ENCODE measurements around the gene CTNNA2.

DNA sequence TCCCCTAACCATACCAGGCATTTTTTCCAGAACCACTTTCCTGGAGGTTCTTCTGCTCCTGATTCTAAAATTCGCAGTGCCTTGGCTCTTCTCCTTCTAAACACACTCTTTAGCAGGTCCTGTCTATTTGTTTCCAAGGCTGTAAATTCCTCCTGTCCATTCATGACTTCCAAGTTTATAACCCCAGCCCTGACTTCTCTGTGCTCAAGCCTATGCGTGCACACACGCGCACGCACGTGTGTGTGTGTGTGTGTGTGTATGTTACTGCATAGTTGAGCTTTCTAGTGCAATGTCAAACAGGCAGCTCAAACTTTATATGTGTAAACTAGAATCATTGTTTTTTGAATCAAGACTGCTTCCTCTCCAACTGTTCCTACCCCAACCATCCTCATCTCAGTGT is 454.0 kb downstream of the CTNNA2 start:
- TF ChIP-seq RARB (CRISPR knock-in tag; IDR thresholded peaks at IDR 0.05) = no peak
- TF ChIP-seq, protein P1, sequence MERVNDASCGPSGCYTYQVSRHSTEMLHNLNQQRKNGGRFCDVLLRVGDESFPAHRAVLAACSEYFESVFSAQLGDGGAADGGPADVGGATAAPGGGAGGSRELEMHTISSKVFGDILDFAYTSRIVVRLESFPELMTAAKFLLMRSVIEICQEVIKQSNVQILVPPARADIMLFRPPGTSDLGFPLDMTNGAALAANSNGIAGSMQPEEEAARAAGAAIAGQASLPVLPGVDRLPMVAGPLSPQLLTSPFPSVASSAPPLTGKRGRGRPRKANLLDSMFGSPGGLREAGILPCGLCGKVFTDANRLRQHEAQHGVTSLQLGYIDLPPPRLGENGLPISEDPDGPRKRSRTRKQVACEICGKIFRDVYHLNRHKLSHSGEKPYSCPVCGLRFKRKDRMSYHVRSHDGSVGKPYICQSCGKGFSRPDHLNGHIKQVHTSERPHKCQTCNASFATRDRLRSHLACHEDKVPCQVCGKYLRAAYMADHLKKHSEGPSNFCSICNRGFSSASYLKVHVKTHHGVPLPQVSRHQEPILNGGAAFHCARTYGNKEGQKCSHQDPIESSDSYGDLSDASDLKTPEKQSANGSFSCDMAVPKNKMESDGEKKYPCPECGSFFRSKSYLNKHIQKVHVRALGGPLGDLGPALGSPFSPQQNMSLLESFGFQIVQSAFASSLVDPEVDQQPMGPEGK (CRISPR knock-in tag; IDR thresholded peaks at IDR 0.05; ENCODE audit: borderline replicate concordance) = no peak
- no peak for TF ChIP-seq ZFP30 (CRISPR knock-in tag; IDR thresholded peaks at IDR 0.05)
- TF ChIP-seq, protein P2, sequence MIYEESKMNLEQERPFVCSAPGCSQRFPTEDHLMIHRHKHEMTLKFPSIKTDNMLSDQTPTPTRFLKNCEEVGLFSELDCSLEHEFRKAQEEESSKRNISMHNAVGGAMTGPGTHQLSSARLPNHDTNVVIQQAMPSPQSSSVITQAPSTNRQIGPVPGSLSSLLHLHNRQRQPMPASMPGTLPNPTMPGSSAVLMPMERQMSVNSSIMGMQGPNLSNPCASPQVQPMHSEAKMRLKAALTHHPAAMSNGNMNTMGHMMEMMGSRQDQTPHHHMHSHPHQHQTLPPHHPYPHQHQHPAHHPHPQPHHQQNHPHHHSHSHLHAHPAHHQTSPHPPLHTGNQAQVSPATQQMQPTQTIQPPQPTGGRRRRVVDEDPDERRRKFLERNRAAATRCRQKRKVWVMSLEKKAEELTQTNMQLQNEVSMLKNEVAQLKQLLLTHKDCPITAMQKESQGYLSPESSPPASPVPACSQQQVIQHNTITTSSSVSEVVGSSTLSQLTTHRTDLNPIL (CRISPR knock-in tag; IDR thresholded peaks at IDR 0.05; ENCODE audit: low read depth) = no peak
- TF ChIP-seq OSR1 (CRISPR knock-in tag; IDR thresholded peaks at IDR 0.05) = no peak
- no peak for TF ChIP-seq GLIS3 (CRISPR knock-in tag; IDR thresholded peaks at IDR 0.05)
- TF ChIP-seq, protein P3, sequence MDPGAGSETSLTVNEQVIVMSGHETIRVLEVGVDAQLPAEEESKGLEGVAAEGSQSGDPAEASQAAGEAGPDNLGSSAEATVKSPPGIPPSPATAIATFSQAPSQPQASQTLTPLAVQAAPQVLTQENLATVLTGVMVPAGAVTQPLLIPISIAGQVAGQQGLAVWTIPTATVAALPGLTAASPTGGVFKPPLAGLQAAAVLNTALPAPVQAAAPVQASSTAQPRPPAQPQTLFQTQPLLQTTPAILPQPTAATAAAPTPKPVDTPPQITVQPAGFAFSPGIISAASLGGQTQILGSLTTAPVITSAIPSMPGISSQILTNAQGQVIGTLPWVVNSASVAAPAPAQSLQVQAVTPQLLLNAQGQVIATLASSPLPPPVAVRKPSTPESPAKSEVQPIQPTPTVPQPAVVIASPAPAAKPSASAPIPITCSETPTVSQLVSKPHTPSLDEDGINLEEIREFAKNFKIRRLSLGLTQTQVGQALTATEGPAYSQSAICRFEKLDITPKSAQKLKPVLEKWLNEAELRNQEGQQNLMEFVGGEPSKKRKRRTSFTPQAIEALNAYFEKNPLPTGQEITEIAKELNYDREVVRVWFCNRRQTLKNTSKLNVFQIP (CRISPR knock-in tag; IDR thresholded peaks at IDR 0.05; ENCODE audit: borderline replicate concordance, low read depth) = no peak
- no peak for TF ChIP-seq TOX (CRISPR knock-in tag; IDR thresholded peaks at IDR 0.05; ENCODE audit: borderline replicate concordance)
- TF ChIP-seq ZNF70 (CRISPR knock-in tag; IDR thresholded peaks at IDR 0.05) = no peak
- TF ChIP-seq TCF4 (CRISPR knock-in tag; IDR thresholded peaks at IDR 0.05; ENCODE audit: borderline replicate concordance) = no peak
- TF ChIP-seq, protein P4, sequence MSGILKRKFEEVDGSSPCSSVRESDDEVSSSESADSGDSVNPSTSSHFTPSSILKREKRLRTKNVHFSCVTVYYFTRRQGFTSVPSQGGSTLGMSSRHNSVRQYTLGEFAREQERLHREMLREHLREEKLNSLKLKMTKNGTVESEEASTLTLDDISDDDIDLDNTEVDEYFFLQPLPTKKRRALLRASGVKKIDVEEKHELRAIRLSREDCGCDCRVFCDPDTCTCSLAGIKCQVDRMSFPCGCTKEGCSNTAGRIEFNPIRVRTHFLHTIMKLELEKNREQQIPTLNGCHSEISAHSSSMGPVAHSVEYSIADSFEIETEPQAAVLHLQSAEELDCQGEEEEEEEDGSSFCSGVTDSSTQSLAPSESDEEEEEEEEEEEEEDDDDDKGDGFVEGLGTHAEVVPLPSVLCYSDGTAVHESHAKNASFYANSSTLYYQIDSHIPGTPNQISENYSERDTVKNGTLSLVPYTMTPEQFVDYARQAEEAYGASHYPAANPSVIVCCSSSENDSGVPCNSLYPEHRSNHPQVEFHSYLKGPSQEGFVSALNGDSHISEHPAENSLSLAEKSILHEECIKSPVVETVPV (CRISPR knock-in tag; IDR thresholded peaks at IDR 0.05) = no peak
